ENCODE data around the gene STAG3. TPM values are rescaled to one million over a fixed set of nuclear protein-coding genes. Genes with fewer than 3 reads are reported as not detected.
"Not testable (repeated sequence)": the region's sequence is repeated elsewhere in the genome, so short reads cannot be mapped to it uniquely, and the experiment has no call there.

STAG3 gene
- total RNA-seq, 1 experiment from 2014 or later = 3.1 TPM

DNA sequence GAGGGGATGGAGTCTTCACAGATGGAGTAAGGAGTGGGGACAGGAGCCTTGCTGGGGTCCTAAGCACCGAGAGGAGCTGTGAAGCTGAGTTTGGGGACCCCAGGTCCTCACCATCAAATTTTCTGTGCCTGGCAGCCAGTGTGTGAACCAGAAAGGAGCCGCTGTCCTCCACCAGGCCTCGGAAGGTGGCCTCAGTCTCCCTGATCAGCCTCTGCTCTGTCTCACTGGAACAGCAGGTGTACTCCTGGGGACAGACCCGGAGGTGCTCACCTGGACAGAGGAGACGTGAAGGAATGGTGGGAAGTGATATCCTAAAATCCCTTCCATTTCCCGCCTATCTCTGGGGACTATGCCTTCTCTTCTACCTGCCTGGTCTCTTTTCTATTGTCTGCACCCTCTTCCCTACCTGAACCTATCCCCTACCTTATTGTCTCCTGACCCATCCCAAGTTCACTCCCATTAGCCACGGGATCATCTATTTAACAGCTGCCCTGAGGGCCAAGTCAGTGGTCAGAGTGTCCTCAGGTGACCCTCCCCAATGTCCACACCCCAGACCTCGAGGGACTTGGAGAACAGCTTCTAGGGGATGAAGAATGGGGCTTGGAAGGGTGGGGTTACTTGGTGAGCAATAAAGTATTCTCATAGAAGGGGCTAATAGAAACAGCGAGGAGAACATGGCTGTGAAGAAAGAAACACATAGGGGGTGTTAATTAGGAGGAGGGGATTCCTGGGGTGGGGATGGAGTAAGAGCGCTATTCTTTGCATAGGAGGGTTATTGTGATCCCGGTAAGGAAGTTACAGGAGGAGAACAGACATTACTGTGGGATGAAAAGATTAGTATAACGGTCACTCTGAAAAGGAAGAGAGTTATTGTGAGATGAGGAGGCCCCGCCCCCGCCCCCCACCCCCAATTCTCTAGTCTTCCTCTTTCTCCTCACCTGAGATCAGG lies 1.3 kb upstream of the STAG3 start:
- H2BK5ac ChIP-seq (ENCODE audit: insufficient read length, low read length) = no peak overlapping the region
- no peaks in the 10 kb centered on the region for H3K9me3 ChIP-seq (ENCODE audit: control insufficient read depth, low read depth, low read length)
- no peaks in the 10 kb centered on the region; the same call in 1 of the 2 replicates for H3K27me3 ChIP-seq (ENCODE audit: insufficient read depth, low read length)
- H3K9me3 Mint-ChIP-seq = no peaks in the 10 kb centered on the region
- peak overlapping the region; percentile 26 for H3K9ac ChIP-seq (ENCODE audit: extremely low read depth, insufficient read length, low read length)
- no peak overlapping the region for H2BK20ac ChIP-seq (ENCODE audit: low read depth, low read length, poor library complexity, severe bottlenecking)
- H3K4me1 Mint-ChIP-seq = peaks cover 20 to 26% of the 10 kb centered on the region in 2 experiments
- peak overlapping the region; percentile 95; the same call in 1 of the 2 replicates for H3K14ac ChIP-seq (ENCODE audit: insufficient read depth, low read length)
- WGBS (ENCODE audit: extremely low coverage, insufficient read length, low lambda C conversion rate) = no CpG with 5 or more reads among the region's 14 CpGs
- no peak overlapping the region for H3K27ac ChIP-seq (ENCODE audit: insufficient read length, low read depth, low read length)
- TF ChIP-seq CTCF (conservative IDR thresholded peaks at IDR 0.05) = no peak
- no peak overlapping the region for H3K56ac ChIP-seq (ENCODE audit: insufficient read length, low read depth, low read length)
- peak overlapping the region; percentile 80 for H3K4me2 ChIP-seq (ENCODE audit: insufficient read depth, insufficient read length, low read length)
- no peaks in the 10 kb centered on the region for H3K79me1 ChIP-seq (ENCODE audit: insufficient read depth, low read depth, low read length, poor library complexity, severe bottlenecking)
- H3K23me2 ChIP-seq (ENCODE audit: insufficient read length, low read depth, low read length, poor library complexity, severe bottlenecking) = peaks cover 9% of the 10 kb centered on the region
- H3K4me1 ChIP-seq (ENCODE audit: insufficient read depth, low read length) = no peaks in the 10 kb centered on the region; the same call in 1 of the 2 replicates
- no peak overlapping the region for H3K4ac ChIP-seq (ENCODE audit: low read depth, low read length)
- no peak for DNase-seq
- H3K18ac ChIP-seq (ENCODE audit: insufficient read length, low read depth, low read length) = no peak overlapping the region
- no peak overlapping the region for H2BK12ac ChIP-seq (ENCODE audit: insufficient read length, low read depth, low read length)
- no peak overlapping the region for H2AK5ac ChIP-seq (ENCODE audit: insufficient read length, low read length)
- H3K27me3 Mint-ChIP-seq (ENCODE audit: low read depth) = peaks cover 32% of the 10 kb centered on the region
- H4K20me1 ChIP-seq (ENCODE audit: control insufficient read depth, insufficient read depth, insufficient read length) = no peaks in the 10 kb centered on the region
- no peak overlapping the region for H4K8ac ChIP-seq (replicated peaks; ENCODE audit: insufficient read length, low read depth, low read length)
- peaks cover 26 to 29% (median 28%) of the 10 kb centered on the region in 3 experiments; a peak in 6 of 7 replicates for H3K36me3 Mint-ChIP-seq (ENCODE audit: insufficient read depth in 1 of 3, low read depth in 3 of 3)
- H3K23ac ChIP-seq (ENCODE audit: insufficient read length, low read depth, low read length) = no peak overlapping the region
- H2BK120ac ChIP-seq (ENCODE audit: low read depth, low read length, poor library complexity, severe bottlenecking) = no peak overlapping the region
- no peak overlapping the region for H2AFZ ChIP-seq (ENCODE audit: low read length)
- H2BK15ac ChIP-seq (ENCODE audit: low read depth, low read length) = no peak overlapping the region
- H3T11ph ChIP-seq (ENCODE audit: low read length) = no peak overlapping the region
- peak overlapping the region; percentile 85 to 95 for H3K4me3 Mint-ChIP-seq
- H4K5ac ChIP-seq (ENCODE audit: insufficient read length, low read depth, low read length) = peak overlapping the region; percentile 46
- no peak overlapping the region for H4K91ac ChIP-seq (ENCODE audit: insufficient read length, low read depth, low read length)
- H3K27ac Mint-ChIP-seq = peak overlapping the region in 1 of 3 experiments; percentile 75; a peak in 1 of 7 replicates
- H3K79me2 ChIP-seq (ENCODE audit: insufficient read depth, low read length) = no peaks in the 10 kb centered on the region; the same call in 1 of the 2 replicates

- not testable (repeated sequence) for H2BK15ac ChIP-seq (ENCODE audit: low read depth, low read length); H4K91ac ChIP-seq (ENCODE audit: insufficient read length, low read depth, low read length); H2AK5ac ChIP-seq (ENCODE audit: insufficient read length, low read length); H3K23ac ChIP-seq (ENCODE audit: insufficient read length, low read depth, low read length); H3K14ac ChIP-seq (ENCODE audit: insufficient read depth, low read length); H2BK20ac ChIP-seq (ENCODE audit: low read depth, low read length, poor library complexity, severe bottlenecking); H3K23me2 ChIP-seq (ENCODE audit: insufficient read length, low read depth, low read length, poor library complexity, severe bottlenecking); H3T11ph ChIP-seq (ENCODE audit: low read length); H3K27ac Mint-ChIP-seq; H3K4me1 ChIP-seq (ENCODE audit: insufficient read depth, low read length); H3K27me3 ChIP-seq (ENCODE audit: insufficient read depth, low read length); H3K9me3 ChIP-seq (ENCODE audit: control insufficient read depth, low read depth, low read length); H2BK120ac ChIP-seq (ENCODE audit: low read depth, low read length, poor library complexity, severe bottlenecking); H3K27ac ChIP-seq (ENCODE audit: insufficient read length, low read depth, low read length); H3K9me3 Mint-ChIP-seq; H3K4ac ChIP-seq (ENCODE audit: low read depth, low read length); H3K18ac ChIP-seq (ENCODE audit: insufficient read length, low read depth, low read length); H3K79me2 ChIP-seq (ENCODE audit: insufficient read depth, low read length); H3K79me1 ChIP-seq (ENCODE audit: insufficient read depth, low read depth, low read length, poor library complexity, severe bottlenecking); H3K9ac ChIP-seq (ENCODE audit: extremely low read depth, insufficient read length, low read length); H3K4me2 ChIP-seq (ENCODE audit: insufficient read depth, insufficient read length, low read length); H4K8ac ChIP-seq (replicated peaks; ENCODE audit: insufficient read length, low read depth, low read length); H3K4me3 Mint-ChIP-seq; DNase-seq; H2BK5ac ChIP-seq (ENCODE audit: insufficient read length, low read length); H2AFZ ChIP-seq (ENCODE audit: low read length); H4K5ac ChIP-seq (ENCODE audit: insufficient read length, low read depth, low read length); H3K56ac ChIP-seq (ENCODE audit: insufficient read length, low read depth, low read length); H2BK12ac ChIP-seq (ENCODE audit: insufficient read length, low read depth, low read length); H4K20me1 ChIP-seq (ENCODE audit: control insufficient read depth, insufficient read depth, insufficient read length)
- Mint-ChIP-seq H3K36me3 (ENCODE audit: insufficient read depth in 1 of 3, low read depth in 3 of 3) (peaks cover 8 to 12% (median 8%) of the 10 kb centered on the region in 3 experiments; a peak in 6 of 7 replicates), H3K27me3 (ENCODE audit: low read depth) (peaks cover 36% of the 10 kb centered on the region), H3K4me1 (peaks cover 28 to 30% of the 10 kb centered on the region in 2 experiments)
- no CpG with 5 or more reads among the region's 3 CpGs for WGBS (ENCODE audit: extremely low coverage, insufficient read length, low lambda C conversion rate)
These were observed 2.4 kb downstream of the STAG3 start for GRCh38 chr7:100180084-100180483.

Data from H9 (cell line).